Tibial artery (tissue), 4 donors: ENCODE results near the gene B4GALT6.

ENCODE experiments used
- DNase-seq, 2 donors: peaks; one replicate each; pipeline ENCODE4 v3.0.0-alpha.2; 2019
- H3K27ac ChIP-seq, 2 donors: fragments of 200-600 bp; sonication (generic) in 1 of 2; 1 replicate in 1 of 2; 2 replicates in 1 of 2; pipeline ENCODE4 v1.5.1; 2018 to 2019; ENCODE audit warnings: mild to moderate bottlenecking in 1 of 2
- H3K27me3 ChIP-seq, 2 donors: fragments of 200-600 bp; sonication (generic) in 1 of 2; one replicate each; pipeline versions ENCODE4 v1.5.1 to v1.6.0; 2016 to 2019
- H3K36me3 ChIP-seq, 3 donors: fragments of 200-600 bp; sonication (generic) in 2 of 3; one replicate each; pipeline ENCODE4 v1.5.1; 2016 to 2019; ENCODE audit warnings: mild to moderate bottlenecking in 2 of 3
- H3K4me1 ChIP-seq, 4 donors: fragments of 200-600 bp; sonication (generic) in 2 of 4; 1 replicate in 3 of 4; 2 replicates in 1 of 4; pipeline ENCODE4 v1.5.1; 2016 to 2019
- H3K4me3 ChIP-seq, 2 donors: fragments of 200-600 bp; sonication (generic) in 1 of 2; 1 replicate in 1 of 2; 2 replicates in 1 of 2; pipeline ENCODE4 v1.5.1; 2018 to 2019; ENCODE audit warnings: mild to moderate bottlenecking in 2 of 2
- H3K9me3 ChIP-seq, 3 donors: fragments of 200-600 bp; sonication (generic) in 1 of 3; one replicate each; pipeline ENCODE4 v1.5.1; 2016 to 2019
- intact Hi-C: fragments of 100-400 bp; cut with DNase I; formaldehyde crosslinking; loops from one replicate; pipeline ENCODE4 v1.15.0; 2023; ENCODE audit warnings: low total_unique reads
- TF ChIP-seq, protein P1 (sequence below), 2 experiments: fragments of 200-600 bp in 1 of 2; fragments of 450-650 bp in 1 of 2; IDR thresholded peaks; one replicate each; pipeline ENCODE4 v1.5.1; 2017 to 2019; ENCODE audit warnings: antibody characterized with exemption in 2 of 2, mild to moderate bottlenecking in 1 of 2, moderate library complexity in 1 of 2

The B4GALT6 gene

DNA sequence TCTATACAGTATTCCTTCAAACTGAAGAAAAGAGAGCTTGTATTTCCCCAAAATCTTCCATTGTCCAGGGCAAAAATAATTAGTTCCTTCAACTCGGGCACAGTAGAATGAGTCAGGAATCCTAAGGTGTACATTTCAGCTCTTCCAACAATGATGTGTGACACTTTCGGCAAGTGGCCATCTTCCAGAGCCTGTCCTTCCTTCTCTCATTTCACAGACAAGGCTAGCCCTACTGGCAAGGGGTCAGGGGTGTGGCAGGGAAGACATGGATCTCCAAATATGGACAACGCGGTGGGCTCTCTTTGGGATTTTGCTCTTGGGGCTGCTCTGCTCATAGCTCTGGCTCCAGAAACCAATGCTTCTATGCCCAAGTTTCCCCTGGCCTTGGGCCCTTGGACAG, 6.0 kb downstream of the B4GALT6 start:
- Histone ChIP-seq H3K27ac (no peak overlapping the region), H3K9me3 (no peaks in the 10 kb centered on the region), H3K4me1 (no peaks in the 10 kb centered on the region), H3K4me3 (no peak overlapping the region), H3K27me3 (no peaks in the 10 kb centered on the region), H3K36me3 (no peaks in the 10 kb centered on the region)
- TF ChIP-seq, protein P1, sequence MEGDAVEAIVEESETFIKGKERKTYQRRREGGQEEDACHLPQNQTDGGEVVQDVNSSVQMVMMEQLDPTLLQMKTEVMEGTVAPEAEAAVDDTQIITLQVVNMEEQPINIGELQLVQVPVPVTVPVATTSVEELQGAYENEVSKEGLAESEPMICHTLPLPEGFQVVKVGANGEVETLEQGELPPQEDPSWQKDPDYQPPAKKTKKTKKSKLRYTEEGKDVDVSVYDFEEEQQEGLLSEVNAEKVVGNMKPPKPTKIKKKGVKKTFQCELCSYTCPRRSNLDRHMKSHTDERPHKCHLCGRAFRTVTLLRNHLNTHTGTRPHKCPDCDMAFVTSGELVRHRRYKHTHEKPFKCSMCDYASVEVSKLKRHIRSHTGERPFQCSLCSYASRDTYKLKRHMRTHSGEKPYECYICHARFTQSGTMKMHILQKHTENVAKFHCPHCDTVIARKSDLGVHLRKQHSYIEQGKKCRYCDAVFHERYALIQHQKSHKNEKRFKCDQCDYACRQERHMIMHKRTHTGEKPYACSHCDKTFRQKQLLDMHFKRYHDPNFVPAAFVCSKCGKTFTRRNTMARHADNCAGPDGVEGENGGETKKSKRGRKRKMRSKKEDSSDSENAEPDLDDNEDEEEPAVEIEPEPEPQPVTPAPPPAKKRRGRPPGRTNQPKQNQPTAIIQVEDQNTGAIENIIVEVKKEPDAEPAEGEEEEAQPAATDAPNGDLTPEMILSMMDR (IDR thresholded peaks at IDR 0.05), result no peak
- DNase-seq, result no peak
- intact Hi-C loops, result no loop called here

DNA sequence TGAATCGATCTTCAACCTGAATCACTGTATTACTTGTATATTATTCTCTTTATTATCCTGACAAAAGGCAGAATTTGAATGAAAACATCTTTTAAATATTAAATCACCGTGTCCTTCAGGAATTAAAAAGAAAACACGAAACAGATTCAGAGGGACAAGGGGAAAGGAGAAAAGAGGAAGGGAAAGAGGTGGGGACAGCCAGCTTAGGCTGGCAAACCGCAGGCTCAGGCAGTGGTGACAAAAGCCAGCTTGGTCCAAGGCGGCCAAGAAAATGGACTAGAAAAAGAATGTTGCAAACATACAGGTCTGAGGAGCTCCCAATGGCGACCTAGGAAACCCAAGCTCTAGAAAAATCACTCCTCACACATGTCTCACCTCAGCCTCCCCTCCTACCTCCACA, 6.8 kb downstream of the B4GALT6 start:
- H3K36me3 ChIP-seq, result no peaks in the 10 kb centered on the region
- H3K4me3 ChIP-seq, result no peak overlapping the region
- no peaks in the 10 kb centered on the region for H3K4me1 ChIP-seq
- DNase-seq, result no peak
- H3K27me3 ChIP-seq, result no peaks in the 10 kb centered on the region
- TF ChIP-seq, protein P1 (IDR thresholded peaks at IDR 0.05), result no peak
- H3K9me3 ChIP-seq, result no peaks in the 10 kb centered on the region
- no peak overlapping the region for H3K27ac ChIP-seq
- intact Hi-C loops, result no loop called here

DNA sequence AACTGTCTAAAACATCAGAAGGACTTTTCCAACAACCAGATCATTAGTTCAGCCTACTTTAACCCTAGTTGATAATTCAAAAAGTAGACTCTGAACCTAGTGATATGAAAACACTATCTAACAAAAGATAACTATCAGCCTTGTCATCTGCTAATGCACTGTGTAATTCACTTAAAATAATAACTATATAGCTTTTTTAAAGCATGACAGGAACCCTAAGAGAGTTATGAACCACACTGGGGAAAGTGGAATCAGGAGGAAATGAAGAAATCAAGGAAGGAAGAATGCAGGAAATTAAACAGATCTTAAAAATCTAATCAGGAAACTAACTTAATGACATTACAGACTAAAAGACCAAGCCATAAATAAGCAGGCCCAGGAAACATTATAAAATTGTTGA, 9.0 kb downstream of the B4GALT6 start:
- H3K27me3 ChIP-seq, result no peaks in the 10 kb centered on the region
- H3K4me3 ChIP-seq, result no peak overlapping the region
- no peak overlapping the region for H3K27ac ChIP-seq
- intact Hi-C loops, result no loop called here
- H3K9me3 ChIP-seq, result no peaks in the 10 kb centered on the region
- TF ChIP-seq, protein P1 (IDR thresholded peaks at IDR 0.05), result no peak
- H3K4me1 ChIP-seq, result no peaks in the 10 kb centered on the region
- no peaks in the 10 kb centered on the region for H3K36me3 ChIP-seq
- DNase-seq, result no peak

DNA sequence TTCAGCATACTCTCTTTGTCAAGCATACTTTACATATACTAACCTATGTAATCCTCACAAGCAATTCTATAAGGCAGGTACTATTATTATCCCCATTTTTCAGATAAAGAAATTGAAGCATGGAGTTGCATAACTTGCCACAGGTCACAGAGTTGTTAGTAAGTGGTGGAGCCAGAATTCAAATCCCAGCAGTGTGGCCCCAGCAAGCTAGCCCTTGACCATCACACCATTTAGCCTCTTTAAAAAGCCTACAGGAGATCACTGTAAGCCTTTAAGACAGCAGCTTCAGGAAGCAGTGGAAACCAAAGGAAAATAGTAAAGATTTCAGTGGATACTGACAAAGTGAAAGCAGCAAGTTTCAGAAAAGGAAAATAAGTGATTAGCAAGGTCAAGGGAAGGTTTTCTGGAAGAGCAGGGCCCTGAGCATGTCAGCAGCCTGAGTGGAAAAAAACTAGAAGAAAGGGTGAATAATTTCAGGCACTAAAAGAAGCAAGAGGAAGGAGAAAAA, 11.7 kb downstream of the B4GALT6 start:
- Histone ChIP-seq H3K9me3 (no peaks in the 10 kb centered on the region), H3K4me3 (no peak overlapping the region), H3K27ac (no peak overlapping the region), H3K4me1 (no peaks in the 10 kb centered on the region), H3K36me3 (no peaks in the 10 kb centered on the region), H3K27me3 (no peaks in the 10 kb centered on the region)
- TF ChIP-seq, protein P1 (IDR thresholded peaks at IDR 0.05), result no peak
- no peak for DNase-seq
- intact Hi-C loops, result no loop called here

DNA sequence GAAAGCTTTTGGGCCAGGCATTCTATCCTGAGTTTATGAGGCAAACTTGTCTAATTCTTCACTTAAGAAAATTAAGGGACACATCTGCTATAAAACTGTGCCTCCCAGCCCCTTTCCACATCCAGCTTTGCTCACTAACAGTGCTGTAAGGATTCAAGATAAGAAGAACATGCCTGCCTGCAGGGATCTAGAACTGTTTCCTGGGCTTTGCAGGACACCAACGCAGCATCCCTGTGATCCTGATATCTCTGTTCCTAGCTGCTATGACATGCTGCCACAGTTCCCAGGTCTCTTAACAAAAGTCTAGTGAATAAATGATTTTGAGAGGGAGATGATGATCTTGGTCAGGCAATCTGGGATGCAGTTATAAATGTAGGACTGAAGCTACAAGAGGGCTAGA, 12.4 kb downstream of the B4GALT6 start:
- no peaks in the 10 kb centered on the region for H3K27me3 ChIP-seq
- no peak overlapping the region for H3K4me3 ChIP-seq
- DNase-seq, result no peak
- intact Hi-C loops, result no loop called here
- H3K36me3 ChIP-seq, result no peaks in the 10 kb centered on the region
- TF ChIP-seq, protein P1 (IDR thresholded peaks at IDR 0.05), result no peak
- no peak overlapping the region for H3K27ac ChIP-seq
- H3K4me1 ChIP-seq, result no peaks in the 10 kb centered on the region
- H3K9me3 ChIP-seq, result no peaks in the 10 kb centered on the region

DNA sequence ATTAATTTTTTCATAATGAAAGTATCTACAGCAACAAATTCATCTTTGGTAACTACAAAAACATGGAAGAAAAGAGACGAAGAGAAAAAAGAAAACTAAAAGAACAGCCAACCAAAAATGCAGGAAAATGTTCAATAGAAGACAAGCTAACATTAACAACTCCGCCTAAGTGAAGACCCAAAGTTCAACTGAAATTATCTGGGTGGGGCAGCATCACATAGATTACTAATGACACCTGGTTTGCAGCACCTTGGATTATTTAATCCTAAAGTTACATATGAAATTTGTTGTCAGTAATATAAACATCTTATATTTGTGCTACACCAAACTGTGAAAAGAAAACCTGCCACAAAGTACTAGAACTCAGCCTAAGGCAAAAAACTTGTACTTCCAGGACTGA, 14.8 kb downstream of the B4GALT6 start:
- DNase-seq, result no peak
- TF ChIP-seq, protein P1 (IDR thresholded peaks at IDR 0.05), result no peak
- Histone ChIP-seq H3K4me1 (no peaks in the 10 kb centered on the region), H3K9me3 (no peaks in the 10 kb centered on the region), H3K36me3 (no peaks in the 10 kb centered on the region), H3K27me3 (no peaks in the 10 kb centered on the region), H3K4me3 (no peak overlapping the region), H3K27ac (no peak overlapping the region)
- intact Hi-C loops, result no loop called here
